ENCODE results near the gene HOXD10.

HOXD10 gene

GRCh38 chr2:176087330-176088047 is 29.1 kb upstream of the HOXD10 start:
- Mint-ChIP-seq H3K27me3 (peaks cover 98% of the 10 kb centered on the region), H3K36me3 (peaks cover 13% of the 10 kb centered on the region), H3K9me3 (peaks cover 2% of the 10 kb centered on the region), H3K27ac (no peak overlapping the region), H3K4me3 (no peak overlapping the region), H3K4me1 (peaks cover 9% of the 10 kb centered on the region)
- DNase-seq = no peak
- CTCF ChIA-PET = interaction anchor here (0.6 to 1.9 kb wide), 3 partner anchors 9 to 716 kb away, joined by 3 to 6 read pairs (median 5); no protein-coding TSS in a partner anchor

DNA sequence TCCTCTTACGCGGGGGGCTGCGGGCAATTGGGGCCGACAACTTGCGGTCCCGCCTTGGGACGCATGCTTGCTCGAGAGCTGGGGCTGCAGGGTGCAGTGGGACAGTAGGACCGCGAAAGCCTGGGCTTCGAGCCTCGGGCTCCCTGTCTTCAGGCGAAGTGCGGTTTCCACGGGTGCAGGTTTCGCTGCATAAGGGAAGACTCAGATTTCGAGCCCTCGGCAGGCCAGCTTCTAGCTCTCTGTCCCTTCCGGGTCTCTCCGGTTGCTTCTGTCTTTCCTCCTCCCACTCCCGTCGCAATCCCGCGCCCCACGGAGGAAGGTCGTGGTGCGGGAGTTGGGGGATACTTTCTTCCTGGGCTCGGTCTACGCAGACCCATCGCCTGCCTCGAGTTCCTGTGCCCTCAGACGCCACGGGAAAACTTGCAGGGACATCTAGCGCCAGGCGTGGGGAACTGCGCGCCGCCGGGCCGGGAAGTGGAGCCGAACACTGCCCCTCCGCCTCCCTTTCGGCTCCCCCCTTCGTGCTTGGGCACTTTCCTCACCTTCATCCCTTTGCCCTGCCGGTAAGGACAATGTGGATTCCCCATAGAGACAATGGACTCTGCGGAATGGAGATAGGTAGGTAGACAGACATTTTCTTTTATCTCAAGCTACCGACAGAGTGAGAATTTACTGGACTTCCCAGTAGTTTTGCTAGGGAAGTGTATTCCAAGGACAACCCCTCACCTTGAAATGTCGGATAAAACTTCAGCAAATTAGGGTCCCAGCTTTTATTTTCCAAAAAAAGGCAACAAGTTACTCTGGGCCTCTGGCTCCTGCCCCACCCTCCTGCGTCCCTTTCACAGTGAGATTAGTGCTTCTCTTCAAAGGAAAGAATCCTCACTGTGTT is 28.3 kb upstream of the HOXD10 start:
- peak overlapping the region; percentile 38 for H3K4me3 Mint-ChIP-seq
- H3K9me3 Mint-ChIP-seq = peaks cover 2% of the 10 kb centered on the region
- CTCF ChIA-PET = interaction anchor here (0.6 to 1.6 kb wide), 4 partner anchors 8 to 717 kb away, joined by 3 to 6 read pairs (median 5); no protein-coding TSS in a partner anchor
- H3K4me1 Mint-ChIP-seq = peaks cover 9% of the 10 kb centered on the region
- peak overlapping the region; percentile 58 for H3K27ac Mint-ChIP-seq
- DNase-seq = peak; percentile 41
- peaks cover 98% of the 10 kb centered on the region for H3K27me3 Mint-ChIP-seq
- H3K36me3 Mint-ChIP-seq = peaks cover 9% of the 10 kb centered on the region

GRCh38 chr2:176088937-176089842 is 27.4 kb upstream of the HOXD10 start:
- H3K4me3 Mint-ChIP-seq = no peak overlapping the region
- H3K27me3 Mint-ChIP-seq = peaks cover 98% of the 10 kb centered on the region
- H3K27ac Mint-ChIP-seq = no peak overlapping the region
- no peaks in the 10 kb centered on the region for H3K9me3 Mint-ChIP-seq
- H3K36me3 Mint-ChIP-seq = peaks cover 10% of the 10 kb centered on the region
- peaks cover 15% of the 10 kb centered on the region for H3K4me1 Mint-ChIP-seq
- CTCF ChIA-PET = interaction anchor here (1.4 to 1.6 kb wide), 2 partner anchors 9 to 399 kb away, joined by 5 to 6 read pairs; no protein-coding TSS in a partner anchor
- DNase-seq = no peak

DNA sequence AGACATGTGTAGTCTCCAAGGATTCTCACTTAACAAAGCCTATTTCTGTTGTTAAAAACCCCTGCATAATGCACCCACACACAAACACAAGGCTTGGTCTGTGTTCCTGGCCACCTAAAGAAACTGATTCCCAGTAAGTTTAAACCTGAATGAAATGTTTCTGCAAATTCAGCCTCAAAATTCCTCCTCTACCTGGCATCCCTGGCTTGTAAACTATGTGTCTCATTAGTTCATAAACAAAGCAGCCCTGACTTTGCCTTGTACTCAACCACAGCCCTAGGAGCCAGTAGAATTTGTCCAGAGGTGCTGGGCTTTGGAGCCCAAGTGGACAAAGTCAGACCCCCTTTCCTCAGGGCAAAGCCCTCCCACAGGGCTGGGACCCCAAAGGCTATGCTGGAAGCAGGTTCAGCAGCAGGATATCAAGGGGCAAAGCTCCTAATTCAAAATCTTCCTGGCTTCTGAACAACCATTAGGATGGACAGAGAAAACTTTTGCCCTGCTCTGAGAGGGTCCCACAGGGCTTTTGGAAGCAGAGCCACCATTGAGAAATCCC is 26.7 kb upstream of the HOXD10 start:
- peaks cover 98% of the 10 kb centered on the region for H3K27me3 Mint-ChIP-seq
- peaks cover 15% of the 10 kb centered on the region for H3K4me1 Mint-ChIP-seq
- no peak overlapping the region for H3K27ac Mint-ChIP-seq
- CTCF ChIA-PET = interaction anchor here (1.4 kb wide), 1 partner anchor 8 kb away, joined by 6 read pairs; no protein-coding TSS in a partner anchor
- DNase-seq = no peak
- no peaks in the 10 kb centered on the region for H3K9me3 Mint-ChIP-seq
- no peak overlapping the region for H3K4me3 Mint-ChIP-seq
- H3K36me3 Mint-ChIP-seq = peaks cover 10% of the 10 kb centered on the region

DNA sequence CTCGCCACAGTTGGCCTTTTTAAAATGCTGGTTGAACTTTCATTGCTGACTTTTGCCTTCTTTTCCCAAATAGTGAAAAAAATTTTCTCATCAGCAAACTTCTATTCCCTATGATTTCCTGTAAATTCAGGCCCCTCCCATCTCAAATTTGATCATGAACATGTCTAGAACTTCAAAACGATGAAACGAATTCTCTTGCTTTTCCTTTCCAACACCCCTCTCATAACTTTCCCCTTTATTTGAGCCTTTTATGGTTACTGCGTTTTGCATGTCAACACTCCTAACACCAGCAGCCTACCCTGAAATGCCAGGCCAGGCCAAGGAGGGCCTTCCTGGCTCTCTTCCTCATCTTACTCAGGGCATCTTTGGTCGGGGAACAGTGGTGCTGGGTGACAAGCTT is 25.7 kb upstream of the HOXD10 start:
- CTCF ChIA-PET = no interaction called here

GRCh38 chr2:176091329-176092258 is 25.0 kb upstream of the HOXD10 start:
- H3K36me3 Mint-ChIP-seq = peaks cover 8% of the 10 kb centered on the region
- H3K4me1 Mint-ChIP-seq = peaks cover 21% of the 10 kb centered on the region
- peak overlapping the region; percentile 78 for H3K27ac Mint-ChIP-seq
- no peaks in the 10 kb centered on the region for H3K9me3 Mint-ChIP-seq
- peaks cover 93% of the 10 kb centered on the region for H3K27me3 Mint-ChIP-seq
- no peak for DNase-seq
- H3K4me3 Mint-ChIP-seq = peak overlapping the region; percentile 35
- CTCF ChIA-PET = no interaction called here

More for the DNA sequence above, 25.7 kb upstream of the HOXD10 start:
- Mint-ChIP-seq H3K9me3 (no peaks in the 10 kb centered on the region), H3K4me3 (no peak overlapping the region), H3K27ac (no peak overlapping the region), H3K36me3 (peaks cover 8% of the 10 kb centered on the region), H3K27me3 (peaks cover 96% of the 10 kb centered on the region), H3K4me1 (peaks cover 15% of the 10 kb centered on the region)
- no peak for DNase-seq

DNA sequence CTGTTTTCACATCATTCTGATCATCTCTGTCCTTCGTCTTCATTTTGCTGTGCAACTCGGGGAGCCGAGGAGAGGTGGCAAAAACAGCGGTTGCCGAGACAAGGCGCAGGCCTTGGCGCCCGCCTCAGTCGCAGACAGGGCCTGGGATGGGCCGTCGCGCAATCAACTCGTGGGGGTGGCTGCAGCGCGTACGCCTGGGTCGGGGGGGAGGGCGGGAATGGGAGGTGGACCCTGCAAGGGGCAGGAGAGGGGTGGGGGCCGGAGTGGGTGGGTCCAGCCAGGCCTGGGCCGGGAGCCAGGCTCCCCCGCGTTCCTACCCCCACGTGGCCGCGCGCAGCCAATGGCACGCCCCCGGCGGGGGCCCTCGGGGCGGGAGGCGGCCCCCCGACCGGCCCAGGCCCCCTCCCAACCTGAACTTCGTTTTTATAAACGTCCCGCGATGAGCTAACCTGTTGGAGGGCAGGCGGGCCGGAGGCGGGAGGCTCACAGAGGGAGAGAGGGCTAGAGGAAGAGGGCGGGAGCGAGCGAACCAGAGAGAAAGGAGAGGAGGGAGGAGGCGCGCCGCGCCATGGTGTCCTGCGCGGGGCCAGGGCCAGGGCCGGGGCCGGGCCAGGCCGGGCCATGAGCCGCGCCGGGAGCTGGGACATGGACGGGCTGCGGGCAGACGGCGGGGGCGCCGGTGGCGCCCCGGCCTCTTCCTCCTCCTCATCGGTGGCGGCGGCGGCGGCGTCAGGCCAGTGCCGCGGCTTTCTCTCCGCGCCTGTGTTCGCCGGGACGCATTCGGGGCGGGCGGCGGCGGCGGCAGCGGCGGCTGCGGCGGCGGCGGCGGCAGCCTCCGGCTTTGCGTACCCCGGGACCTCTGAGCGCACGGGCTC is 24.1 kb upstream of the HOXD10 start, which contains the start of gene HOXD13:
Gene HOXD13 (plus strand): TSS at position 452 of the 875 bp plus-strand sequence. CDS start 170 bp downstream, at position 622.
- peak within 1 kb of the TSS; percentile 35 for H3K4me3 Mint-ChIP-seq
- no peak for DNase-seq
- no peaks in the 10 kb centered on the region for H3K9me3 Mint-ChIP-seq
- H3K36me3 Mint-ChIP-seq = peaks cover 8% of the 10 kb centered on the region
- H3K27me3 Mint-ChIP-seq = peaks cover 95% of the 10 kb centered on the region
- H3K4me1 Mint-ChIP-seq = peaks cover 29% of the 10 kb centered on the region
- CTCF ChIA-PET = no interaction called here
- H3K27ac Mint-ChIP-seq = peak within 1 kb of the TSS; percentile 78

DNA sequence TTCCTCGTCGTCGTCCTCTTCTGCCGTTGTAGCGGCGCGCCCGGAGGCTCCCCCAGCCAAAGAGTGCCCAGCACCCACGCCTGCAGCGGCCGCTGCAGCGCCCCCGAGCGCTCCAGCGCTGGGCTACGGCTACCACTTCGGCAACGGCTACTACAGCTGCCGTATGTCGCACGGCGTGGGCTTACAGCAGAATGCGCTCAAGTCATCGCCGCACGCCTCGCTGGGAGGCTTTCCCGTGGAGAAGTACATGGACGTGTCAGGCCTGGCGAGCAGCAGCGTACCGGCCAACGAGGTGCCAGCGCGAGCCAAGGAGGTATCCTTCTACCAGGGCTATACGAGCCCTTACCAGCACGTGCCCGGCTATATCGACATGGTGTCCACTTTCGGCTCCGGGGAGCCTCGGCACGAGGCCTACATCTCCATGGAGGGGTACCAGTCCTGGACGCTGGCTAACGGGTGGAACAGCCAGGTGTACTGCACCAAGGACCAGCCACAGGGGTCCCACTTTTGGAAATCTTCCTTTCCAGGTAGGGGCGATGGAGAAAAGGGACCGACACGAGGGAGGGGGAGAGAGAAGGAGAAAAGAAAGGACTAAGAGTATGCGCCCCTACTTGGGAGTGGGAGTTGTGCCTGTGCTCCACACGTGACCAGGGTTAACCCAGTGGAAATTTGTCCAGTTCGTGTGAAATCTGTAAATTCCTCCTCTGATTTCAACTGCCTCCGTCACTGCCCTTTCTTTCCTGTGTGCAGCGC is 23.3 kb upstream of the HOXD10 start:
- peak overlapping the region; percentile 23 for H3K4me3 Mint-ChIP-seq
- no peak for DNase-seq
- H3K27ac Mint-ChIP-seq = peak overlapping the region; percentile 72
- H3K9me3 Mint-ChIP-seq = no peaks in the 10 kb centered on the region
- CTCF ChIA-PET = interaction anchor here (0.7 to 1.6 kb wide), 2 partner anchors 34 to 68 kb away, joined by 3 read pairs; no protein-coding TSS in a partner anchor
- peaks cover 32% of the 10 kb centered on the region for H3K4me1 Mint-ChIP-seq
- peaks cover 95% of the 10 kb centered on the region for H3K27me3 Mint-ChIP-seq
- peaks cover 8% of the 10 kb centered on the region for H3K36me3 Mint-ChIP-seq

DNA sequence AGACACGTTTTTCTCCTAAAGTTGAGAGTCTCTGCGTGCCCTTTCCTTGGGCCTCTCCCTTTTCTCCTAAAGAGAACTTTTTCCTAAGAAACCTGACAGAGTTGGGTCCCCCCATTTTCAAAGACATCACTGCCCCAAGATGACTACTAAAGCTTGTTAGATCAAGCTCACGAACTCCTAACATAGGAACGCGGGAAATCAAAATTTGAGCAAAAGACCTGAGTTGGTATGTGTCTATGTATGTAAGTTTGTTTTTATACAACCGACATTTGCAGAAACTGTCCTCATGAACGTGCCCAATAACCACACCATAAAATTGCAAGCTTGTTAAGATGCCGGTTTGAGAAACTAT is 22.7 kb upstream of the HOXD10 start:
- Mint-ChIP-seq H3K9me3 (no peaks in the 10 kb centered on the region), H3K4me1 (peaks cover 30% of the 10 kb centered on the region), H3K36me3 (peaks cover 8% of the 10 kb centered on the region), H3K4me3 (peak overlapping the region; percentile 0), H3K27ac (peak overlapping the region; percentile 72), H3K27me3 (peaks cover 95% of the 10 kb centered on the region)
- CTCF ChIA-PET = interaction anchor here (0.7 to 1.6 kb wide), 3 partner anchors 17 to 67 kb away, joined by 3 read pairs; no protein-coding TSS in a partner anchor
- no peak for DNase-seq

GRCh38 chr2:176094349-176094748 is 22.2 kb upstream of the HOXD10 start:
- peaks cover 30% of the 10 kb centered on the region for H3K4me1 Mint-ChIP-seq
- peak overlapping the region; percentile 72 for H3K27ac Mint-ChIP-seq
- H3K4me3 Mint-ChIP-seq = no peak overlapping the region
- no peak for DNase-seq
- H3K36me3 Mint-ChIP-seq = peaks cover 8% of the 10 kb centered on the region
- peaks cover 95% of the 10 kb centered on the region for H3K27me3 Mint-ChIP-seq
- CTCF ChIA-PET = interaction anchor here (0.7 to 1.6 kb wide), 3 partner anchors 16 to 67 kb away, joined by 3 read pairs; no protein-coding TSS in a partner anchor
- H3K9me3 Mint-ChIP-seq = no peaks in the 10 kb centered on the region

DNA sequence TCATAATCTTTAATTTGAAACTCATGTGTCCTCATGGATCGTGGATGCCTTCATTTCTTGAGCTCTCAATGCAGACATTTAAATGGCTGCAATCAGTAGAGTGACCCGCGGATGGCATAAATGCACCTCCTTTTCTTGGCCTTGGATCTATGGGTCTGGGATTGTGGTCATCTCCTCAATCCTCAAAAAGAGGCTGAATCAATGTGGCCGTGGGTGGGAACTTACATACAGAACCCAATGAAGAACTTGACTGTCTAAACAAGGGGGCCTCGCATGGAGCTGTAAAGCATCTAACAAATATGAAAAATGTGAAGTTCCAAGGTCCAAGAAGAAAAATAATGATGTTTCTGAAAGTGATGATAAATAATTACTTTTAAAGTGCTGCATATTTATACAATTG is 21.2 kb upstream of the HOXD10 start:
- no peak overlapping the region for H3K27ac Mint-ChIP-seq
- no peaks in the 10 kb centered on the region for H3K9me3 Mint-ChIP-seq
- CTCF ChIA-PET = interaction anchor here (1.1 to 2.6 kb wide), 3 partner anchors 16 to 45 kb away, joined by 4 to 10 read pairs (median 5); no protein-coding TSS in a partner anchor
- H3K27me3 Mint-ChIP-seq = peaks cover 95% of the 10 kb centered on the region
- DNase-seq = no peak
- H3K36me3 Mint-ChIP-seq = peaks cover 7% of the 10 kb centered on the region
- no peak overlapping the region for H3K4me3 Mint-ChIP-seq
- peaks cover 30% of the 10 kb centered on the region for H3K4me1 Mint-ChIP-seq

All from activated naive CD4-positive, alpha-beta T cell treated with anti-CD3 and anti-CD28 coated beads, Interleukin-2, amount 10 ng/mL, durations not matched to agents 7 days and 5 days (primary cell).